Smooth muscle cell of the brain vasculature (primary cell): Measurements from ENCODE around the gene SCARF2.
"Not testable (repeated sequence)": the region's sequence is repeated elsewhere in the genome, so short reads cannot be mapped to it uniquely, and the experiment has no call there.

Experiments
- DNase-seq: peaks from one replicate; pipeline ENCODE4 v3.0.0-alpha.2; 2012; ENCODE audit warnings: low read depth, low spot score

SCARF2 gene

GRCh38 chr22:20463324-20464095 lies 25.9 kb upstream of the SCARF2 start:
- DNase-seq: no peak

DNA sequence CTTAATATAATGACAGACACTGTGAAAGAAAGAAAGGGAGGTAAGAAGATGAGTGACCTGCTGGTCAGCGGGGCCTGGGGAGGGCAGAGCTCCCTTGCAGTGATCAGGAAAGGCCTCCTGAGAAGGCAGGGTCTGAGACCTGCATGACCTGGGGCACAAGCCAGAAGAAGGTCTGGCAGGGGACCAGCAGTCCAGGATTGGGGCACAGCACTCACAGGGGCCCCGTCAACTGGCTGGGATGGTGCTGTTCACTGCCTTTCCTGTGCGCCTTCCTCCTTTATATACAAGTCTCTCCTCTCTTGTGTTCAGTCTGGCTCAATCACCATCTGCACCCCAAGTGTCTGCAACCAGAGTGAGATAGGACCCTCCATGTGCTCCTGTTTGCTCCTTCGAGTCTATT lies 22.2 kb upstream of the SCARF2 start:
- no peak for DNase-seq

- DNase-seq: no peak
Observed at GRCh38 chr22:20459152-20459542, 21.5 kb upstream of the SCARF2 start.

- no peak for DNase-seq
Observed at GRCh38 chr22:20458530-20459151, 21.0 kb upstream of the SCARF2 start.

GRCh38 chr22:20457506-20458240 lies 20.0 kb upstream of the SCARF2 start:
- DNase-seq: no peak

DNA sequence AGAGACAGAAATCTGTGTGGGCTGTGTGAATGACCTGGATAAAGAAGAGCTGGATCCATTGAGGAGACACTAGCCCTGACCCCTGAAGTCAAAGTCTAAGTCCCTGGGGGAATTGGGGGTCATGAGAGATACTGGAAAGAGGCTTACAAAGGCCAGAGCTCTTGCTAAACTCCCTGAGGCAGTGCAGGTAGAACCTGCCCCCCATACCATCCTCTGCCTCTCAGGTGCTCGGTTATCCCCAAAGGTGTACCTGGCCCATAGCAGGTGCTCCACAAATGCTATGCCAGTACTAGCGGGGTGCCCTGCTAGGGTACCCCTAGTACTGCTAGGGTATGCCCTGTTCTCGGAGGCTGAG lies 19.1 kb upstream of the SCARF2 start:
- DNase-seq: no peak

DNA sequence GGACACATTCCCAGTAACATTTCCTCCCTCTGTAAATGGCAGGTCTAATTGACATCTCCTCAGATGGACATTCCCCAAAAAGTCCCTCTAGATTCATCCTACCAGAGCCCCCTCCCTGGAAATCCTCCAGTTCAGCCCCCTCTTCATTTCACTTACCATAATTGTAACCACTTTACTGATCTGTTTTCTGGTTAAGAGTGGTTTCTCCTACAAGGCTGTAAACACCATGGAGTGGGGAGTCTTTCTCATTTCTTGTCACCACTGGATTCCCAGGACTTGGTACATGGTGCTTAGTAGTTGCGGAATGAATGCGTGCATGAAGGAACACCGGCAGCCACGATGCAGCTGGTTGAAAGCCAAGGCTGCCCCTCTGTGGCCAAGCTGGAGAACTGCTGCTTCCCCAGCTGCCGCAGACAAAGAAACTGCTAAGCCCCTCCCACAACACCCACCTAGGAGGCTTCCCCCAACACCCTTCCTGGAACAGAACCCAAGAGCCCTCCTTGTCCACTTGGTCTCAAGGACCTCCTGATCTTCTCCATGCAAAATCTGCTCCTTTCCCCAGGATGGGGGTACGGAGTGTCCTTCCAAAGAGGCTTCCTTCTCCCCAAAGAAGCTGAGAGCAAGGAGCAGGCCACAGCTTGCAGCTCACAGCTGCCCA lies 18.6 kb upstream of the SCARF2 start:
- no peak for DNase-seq

- no peak for DNase-seq
Observed at GRCh38 chr22:20455709-20456063, 18.1 kb upstream of the SCARF2 start.

GRCh38 chr22:20453222-20453621 lies 15.6 kb upstream of the SCARF2 start:
- DNase-seq: no peak

DNA sequence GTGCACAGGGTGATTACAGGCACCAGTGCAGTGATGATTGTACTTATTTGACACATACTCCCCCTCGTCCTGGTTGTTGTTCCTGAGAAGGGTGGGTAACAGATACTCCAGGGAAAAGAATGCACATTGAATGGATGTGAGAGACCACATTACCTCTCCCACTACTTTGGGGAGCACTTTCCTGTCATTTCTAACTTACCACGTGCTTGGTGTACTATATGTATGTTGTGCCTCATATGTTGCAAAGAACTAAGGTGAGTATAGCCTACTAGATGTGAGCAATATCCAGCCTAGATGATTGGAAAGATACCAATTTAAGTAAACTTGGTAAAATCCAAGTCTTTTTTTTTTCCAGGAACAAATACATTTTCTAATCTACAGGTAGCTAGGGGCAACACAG lies 14.3 kb upstream of the SCARF2 start:
- DNase-seq: no peak

DNA sequence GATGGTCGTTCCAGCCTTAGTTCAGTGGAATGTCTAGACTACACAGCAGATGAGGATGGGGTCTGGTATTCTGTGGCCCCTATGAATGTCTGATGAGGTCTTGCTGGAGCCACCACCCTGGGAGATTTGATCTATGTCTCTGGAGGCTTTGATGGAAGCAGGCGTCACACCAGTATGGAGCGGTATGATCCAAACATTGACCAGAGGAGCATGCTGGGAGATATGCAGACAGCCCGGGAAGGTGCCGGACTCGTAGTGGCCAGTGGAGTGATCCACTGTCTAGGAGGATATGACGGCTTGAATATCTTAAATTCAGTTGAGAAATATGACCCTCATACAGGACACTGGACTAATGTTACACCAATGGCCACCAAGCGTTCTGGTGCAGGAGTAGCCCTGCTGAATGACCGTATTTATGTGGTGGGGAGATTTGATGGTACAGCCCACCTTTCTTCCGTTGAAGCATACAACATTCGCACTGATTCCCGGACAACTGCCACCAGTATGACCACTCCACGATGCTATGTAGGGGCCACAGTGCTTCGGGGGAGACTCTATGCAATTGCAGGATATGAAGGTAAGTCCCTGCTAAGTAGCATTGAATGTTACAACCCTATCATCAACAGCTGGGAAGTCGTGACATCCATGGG lies 13.6 kb upstream of the SCARF2 start:
- not testable (repeated sequence) for DNase-seq

GRCh38 chr22:20450551-20450906 lies 12.9 kb upstream of the SCARF2 start:
- no peak for DNase-seq

- no peak for DNase-seq
Observed at GRCh38 chr22:20449819-20450550, 12.4 kb upstream of the SCARF2 start.

DNA sequence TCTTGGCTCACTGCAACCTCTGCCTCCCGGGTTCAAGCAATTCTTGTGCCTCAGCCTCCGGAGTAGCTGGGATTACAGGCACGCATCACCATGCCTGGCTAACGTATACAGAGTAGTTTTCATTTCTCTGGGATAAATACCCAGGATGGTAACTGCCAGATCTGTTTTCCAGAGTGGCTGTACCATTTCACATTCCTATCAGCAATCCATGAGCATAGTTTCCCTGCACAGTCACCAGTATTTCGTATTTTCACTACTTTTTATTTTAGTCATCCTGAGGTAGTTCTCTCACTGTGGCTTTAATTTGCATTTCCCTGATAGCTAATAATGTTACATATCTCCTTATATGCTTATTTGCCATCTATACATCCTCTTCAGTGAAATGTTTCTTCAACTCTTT lies 11.0 kb upstream of the SCARF2 start:
- no peak for DNase-seq

DNA sequence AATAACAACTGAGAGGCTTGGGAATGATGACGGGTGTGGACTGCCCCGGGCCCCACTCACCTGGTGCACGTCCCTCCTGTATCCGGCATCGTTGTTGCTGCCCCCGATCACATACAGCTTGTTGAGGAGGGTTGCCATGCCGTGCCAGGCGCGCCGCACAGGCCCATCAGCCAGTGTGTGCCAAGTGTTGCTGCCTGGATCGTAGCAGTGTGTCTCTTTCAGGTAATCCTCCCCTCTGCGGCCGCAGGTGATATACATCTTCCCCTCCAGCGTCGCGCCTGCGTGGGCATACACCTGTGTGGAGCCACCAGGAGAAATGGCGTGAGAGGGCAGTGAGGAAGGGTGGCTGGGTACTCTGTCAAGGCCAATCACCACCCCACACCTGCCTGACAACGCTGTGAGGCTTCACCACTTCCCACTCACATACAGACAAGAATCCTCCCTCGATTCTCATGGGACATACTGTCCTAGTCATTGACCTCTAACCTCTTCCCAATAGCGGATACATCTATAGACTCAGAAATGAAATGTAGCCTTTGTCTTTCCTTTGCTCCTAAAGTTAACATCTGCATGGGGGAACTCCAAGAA lies 8.9 kb upstream of the SCARF2 start:
- DNase-seq: no peak

DNA sequence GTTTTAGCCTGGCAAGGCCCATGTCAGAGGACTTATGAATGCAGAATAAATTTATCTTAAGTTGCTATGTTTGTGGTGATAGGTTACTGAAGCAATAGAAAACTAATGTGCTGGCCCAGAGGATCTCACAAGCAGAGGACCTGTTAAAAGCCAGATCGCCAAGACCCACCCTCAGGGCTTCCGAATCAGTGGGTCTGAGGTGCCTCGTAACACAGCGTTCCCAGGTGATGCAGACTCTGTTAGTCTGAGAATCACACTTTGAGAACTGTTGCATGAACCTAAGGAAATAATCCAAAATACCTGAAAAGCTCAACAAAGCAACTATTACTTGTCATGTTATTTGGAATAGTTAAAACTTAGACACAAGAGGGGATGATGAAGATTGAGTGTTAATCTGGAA lies 6.7 kb upstream of the SCARF2 start:
- no peak for DNase-seq

DNA sequence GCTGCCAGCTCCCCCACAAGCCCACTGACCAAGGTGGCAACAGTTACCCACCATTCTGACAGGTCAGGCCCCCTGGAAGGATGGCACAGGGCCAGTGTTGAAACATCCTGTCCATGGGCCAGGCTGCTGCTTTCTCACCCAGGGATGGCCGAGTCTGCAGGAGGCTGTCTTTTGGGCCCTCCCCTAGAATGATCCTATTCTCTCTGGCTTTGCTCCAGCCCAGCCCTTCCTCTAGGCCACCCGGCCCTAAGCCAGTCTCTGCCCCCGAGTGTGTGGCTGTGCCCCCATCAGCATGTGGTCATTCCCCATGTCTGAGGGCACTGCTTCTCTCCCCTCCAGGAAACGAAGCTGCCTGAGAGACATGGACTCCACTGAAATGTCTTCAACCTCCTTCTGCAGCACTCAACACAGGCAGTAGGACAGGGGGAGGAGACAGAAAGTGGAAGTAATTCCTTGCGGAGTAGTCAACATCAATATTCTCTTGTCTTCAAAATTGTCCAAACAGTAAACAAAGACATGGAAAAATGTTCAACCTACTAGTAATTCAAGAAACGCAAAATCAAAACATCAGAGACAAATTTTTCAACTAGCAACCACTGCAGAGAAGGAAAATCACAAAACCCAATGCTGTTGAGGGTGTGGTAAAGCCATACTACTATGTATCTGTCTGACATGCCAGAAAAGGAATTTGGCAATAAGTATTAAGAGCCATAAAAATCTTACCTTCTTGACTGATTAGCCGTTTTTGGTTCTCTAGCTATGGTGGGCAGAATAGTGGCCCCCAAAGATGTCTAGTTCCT lies 5.1 kb upstream of the SCARF2 start:
- DNase-seq: no peak

GRCh38 chr22:20441631-20442484 lies 4.2 kb upstream of the SCARF2 start:
- DNase-seq: no peak
